ENCODE data around the gene CTXND2.
"Not testable (repeated sequence)": the region's sequence is repeated elsewhere in the genome, so short reads cannot be mapped to it uniquely, and the experiment has no call there.

Gene CTXND2

DNA sequence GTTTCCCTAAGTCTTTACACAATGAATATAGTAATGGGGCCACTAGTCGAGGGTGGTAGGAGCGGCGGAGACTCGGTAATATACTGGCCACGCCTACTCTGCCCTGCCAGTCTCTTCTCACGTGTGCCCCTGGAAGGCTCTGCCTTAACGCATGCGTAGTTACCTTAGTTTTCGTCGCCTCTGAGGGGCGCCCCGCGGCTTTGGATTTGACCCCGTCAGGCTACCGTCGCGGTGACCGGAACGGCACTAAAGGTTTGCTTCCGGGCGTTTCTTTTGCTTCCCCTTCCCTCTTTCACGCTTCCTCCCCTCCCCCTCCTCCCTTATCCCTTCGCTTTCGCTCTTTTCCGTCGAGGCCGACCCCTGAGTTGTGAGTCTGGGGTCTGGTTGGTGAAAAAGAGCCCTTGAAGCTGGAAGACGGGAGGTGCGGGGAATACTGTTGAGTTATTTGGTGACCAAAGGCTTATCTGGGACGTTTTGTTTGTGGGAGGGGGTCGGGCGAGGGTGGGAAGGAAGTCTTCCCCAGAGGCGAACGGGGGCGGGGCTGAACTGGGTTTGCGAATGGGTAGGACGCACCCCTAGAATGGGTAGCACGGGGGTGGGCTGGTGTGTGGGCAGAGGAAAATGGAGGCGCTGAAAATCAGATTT is 39.3 kb downstream of the CTXND2 start, which contains the start of gene SETDB1:
SETDB1 (plus strand) TSS at position 267 of the 645 bp plus-strand sequence. CDS start 1,352 bp downstream, outside the sequence.
- peak within 1 kb of the TSS; percentile 48 for H3K4me3 ChIP-seq (ENCODE audit: low read length)
- WGBS (ENCODE audit: extremely low coverage, insufficient coverage, low lambda C conversion rate) = no CpG with 5 or more reads among the region's 39 CpGs
- H3K79me1 ChIP-seq (ENCODE audit: low read length) = peaks cover 4% of the 10 kb centered on the region
- peak; percentile 99 for DNase-seq
- H2AK5ac ChIP-seq (ENCODE audit: low read length) = no peak within 1 kb of the TSS
- no peak within 1 kb of the TSS for H4K5ac ChIP-seq (ENCODE audit: low read length)
- H3K9ac ChIP-seq (ENCODE audit: low read length) = peak within 1 kb of the TSS; percentile 66
- H3K27me3 ChIP-seq (ENCODE audit: insufficient read depth, low read length, poor library complexity) = no peaks in the 10 kb centered on the region
- H3K56ac ChIP-seq (ENCODE audit: low read length) = peak within 1 kb of the TSS; percentile 78
- H3K4me1 ChIP-seq (ENCODE audit: control insufficient read depth, low read depth, low read length) = no peaks in the 10 kb centered on the region
- H2BK5ac ChIP-seq (ENCODE audit: low read length) = peak within 1 kb of the TSS; percentile 24
- no peak within 1 kb of the TSS for H3K23ac ChIP-seq (ENCODE audit: low read length)
- peaks cover 5% of the 10 kb centered on the region for H3K79me2 ChIP-seq (ENCODE audit: control insufficient read depth, insufficient read depth, low read length)
- peak within 1 kb of the TSS; percentile 78 for H2BK120ac ChIP-seq (ENCODE audit: low read depth, low read length)
- H3K4ac ChIP-seq (ENCODE audit: low read depth, low read length) = peak within 1 kb of the TSS; percentile 70
- peak within 1 kb of the TSS; percentile 84 for H3K27ac ChIP-seq (ENCODE audit: low read depth, low read length)
- peak within 1 kb of the TSS; percentile 99 for H3K18ac ChIP-seq (ENCODE audit: low read length)
- peak within 1 kb of the TSS; percentile 31 for H3K4me2 ChIP-seq (ENCODE audit: low read length)
- H2BK15ac ChIP-seq (replicated peaks; ENCODE audit: low read depth) = no peak within 1 kb of the TSS
- peak within 1 kb of the TSS; percentile 78 for H4K8ac ChIP-seq (ENCODE audit: low read depth, low read length)
- peaks cover 4% of the 10 kb centered on the region for H3K36me3 ChIP-seq (ENCODE audit: control insufficient read depth, insufficient read depth, low read length)

DNA sequence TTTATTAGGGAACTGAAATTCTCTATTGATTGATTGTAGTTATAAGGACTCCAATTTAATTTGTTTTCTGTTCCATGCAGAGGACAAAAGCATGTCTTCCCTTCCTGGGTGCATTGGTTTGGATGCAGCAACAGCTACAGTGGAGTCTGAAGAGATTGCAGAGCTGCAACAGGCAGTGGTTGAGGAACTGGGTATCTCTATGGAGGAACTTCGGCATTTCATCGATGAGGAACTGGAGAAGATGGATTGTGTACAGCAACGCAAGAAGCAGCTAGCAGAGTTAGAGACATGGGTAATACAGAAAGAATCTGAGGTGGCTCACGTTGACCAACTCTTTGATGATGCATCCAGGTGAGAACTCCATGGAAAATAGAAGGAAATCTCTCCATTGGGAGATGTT is 40.7 kb downstream of the CTXND2 start:
- H3K23ac ChIP-seq (ENCODE audit: low read length) = no peak overlapping the region
- peaks cover 5% of the 10 kb centered on the region for H3K79me2 ChIP-seq (ENCODE audit: control insufficient read depth, insufficient read depth, low read length)
- H3K4ac ChIP-seq (ENCODE audit: low read depth, low read length) = no peak overlapping the region
- peaks cover 4% of the 10 kb centered on the region for H3K36me3 ChIP-seq (ENCODE audit: control insufficient read depth, insufficient read depth, low read length)
- H2BK120ac ChIP-seq (ENCODE audit: low read depth, low read length) = no peak overlapping the region
- H4K5ac ChIP-seq (ENCODE audit: low read length) = peak overlapping the region; percentile 71
- DNase-seq = no peak
- H3K18ac ChIP-seq (ENCODE audit: low read length) = no peak overlapping the region
- no peak overlapping the region for H2BK15ac ChIP-seq (replicated peaks; ENCODE audit: low read depth)
- H3K4me1 ChIP-seq (ENCODE audit: control insufficient read depth, low read depth, low read length) = no peaks in the 10 kb centered on the region
- peaks cover 4% of the 10 kb centered on the region for H3K79me1 ChIP-seq (ENCODE audit: low read length)
- H3K9ac ChIP-seq (ENCODE audit: low read length) = no peak overlapping the region
- H4K8ac ChIP-seq (ENCODE audit: low read depth, low read length) = no peak overlapping the region
- no peak overlapping the region for H3K27ac ChIP-seq (ENCODE audit: low read depth, low read length)
- no peak overlapping the region for H3K4me2 ChIP-seq (ENCODE audit: low read length)
- H2BK5ac ChIP-seq (ENCODE audit: low read length) = no peak overlapping the region
- no peak overlapping the region for H3K4me3 ChIP-seq (ENCODE audit: low read length)
- WGBS (ENCODE audit: extremely low coverage, insufficient coverage, low lambda C conversion rate) = no CpG with 5 or more reads among the region's 4 CpGs
- no peak overlapping the region for H2AK5ac ChIP-seq (ENCODE audit: low read length)
- H3K56ac ChIP-seq (ENCODE audit: low read length) = peak overlapping the region; percentile 15
- H3K27me3 ChIP-seq (ENCODE audit: insufficient read depth, low read length, poor library complexity) = no peaks in the 10 kb centered on the region

- peaks cover 4% of the 10 kb centered on the region for H3K36me3 ChIP-seq (ENCODE audit: control insufficient read depth, insufficient read depth, low read length)
- no peak overlapping the region for H3K4ac ChIP-seq (ENCODE audit: low read depth, low read length)
- H3K9ac ChIP-seq (ENCODE audit: low read length) = no peak overlapping the region
- no peak overlapping the region for H2BK15ac ChIP-seq (replicated peaks; ENCODE audit: low read depth)
- no peak overlapping the region for H2AK5ac ChIP-seq (ENCODE audit: low read length)
- H3K79me2 ChIP-seq (ENCODE audit: control insufficient read depth, insufficient read depth, low read length) = peaks cover 5% of the 10 kb centered on the region
- H3K79me1 ChIP-seq (ENCODE audit: low read length) = peaks cover 4% of the 10 kb centered on the region
- H3K4me1 ChIP-seq (ENCODE audit: control insufficient read depth, low read depth, low read length) = no peaks in the 10 kb centered on the region
- no peak overlapping the region for H3K4me3 ChIP-seq (ENCODE audit: low read length)
- H3K56ac ChIP-seq (ENCODE audit: low read length) = no peak overlapping the region
- no peak overlapping the region for H3K27ac ChIP-seq (ENCODE audit: low read depth, low read length)
- no peak overlapping the region for H2BK120ac ChIP-seq (ENCODE audit: low read depth, low read length)
- no peak overlapping the region for H3K23ac ChIP-seq (ENCODE audit: low read length)
- H4K8ac ChIP-seq (ENCODE audit: low read depth, low read length) = no peak overlapping the region
- H3K4me2 ChIP-seq (ENCODE audit: low read length) = no peak overlapping the region
- peak; percentile 4 for DNase-seq
- no peak overlapping the region for H3K18ac ChIP-seq (ENCODE audit: low read length)
- H4K5ac ChIP-seq (ENCODE audit: low read length) = no peak overlapping the region
- H3K27me3 ChIP-seq (ENCODE audit: insufficient read depth, low read length, poor library complexity) = no peaks in the 10 kb centered on the region
- WGBS (ENCODE audit: extremely low coverage, insufficient coverage, low lambda C conversion rate) = no CpG with 5 or more reads among the region's 3 CpGs
- no peak overlapping the region for H2BK5ac ChIP-seq (ENCODE audit: low read length)
Measured at GRCh38 chr1:150928286-150928685, 41.4 kb downstream of the CTXND2 start.

DNA sequence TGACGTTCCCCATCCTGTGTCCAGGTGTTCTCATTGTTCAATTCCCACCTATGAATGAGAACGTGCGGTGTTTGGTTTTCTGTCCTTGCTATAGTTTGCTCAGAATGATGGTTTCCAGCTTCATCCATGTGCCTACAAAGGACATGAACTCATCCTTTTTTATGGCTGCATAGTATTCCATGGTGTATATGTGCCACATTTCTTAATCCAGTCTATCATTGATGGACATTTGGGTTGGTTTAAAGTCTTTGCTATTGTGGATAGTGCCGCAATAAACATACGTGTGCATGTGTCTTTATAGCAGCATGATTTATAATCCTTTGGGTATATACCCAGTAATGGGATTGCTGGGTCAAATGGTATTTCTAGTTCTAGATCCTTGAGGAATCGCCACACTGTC is 41.8 kb downstream of the CTXND2 start:
- not testable (repeated sequence) for H3K23ac ChIP-seq (ENCODE audit: low read length); H3K4me3 ChIP-seq (ENCODE audit: low read length); H2BK15ac ChIP-seq (replicated peaks; ENCODE audit: low read depth); H2BK5ac ChIP-seq (ENCODE audit: low read length); DNase-seq; H3K36me3 ChIP-seq (ENCODE audit: control insufficient read depth, insufficient read depth, low read length); H3K4ac ChIP-seq (ENCODE audit: low read depth, low read length); H3K79me2 ChIP-seq (ENCODE audit: control insufficient read depth, insufficient read depth, low read length); H4K5ac ChIP-seq (ENCODE audit: low read length); H3K27ac ChIP-seq (ENCODE audit: low read depth, low read length); H3K56ac ChIP-seq (ENCODE audit: low read length); H3K9ac ChIP-seq (ENCODE audit: low read length); H3K79me1 ChIP-seq (ENCODE audit: low read length); H3K18ac ChIP-seq (ENCODE audit: low read length); H4K8ac ChIP-seq (ENCODE audit: low read depth, low read length); H3K27me3 ChIP-seq (ENCODE audit: insufficient read depth, low read length, poor library complexity); H3K4me2 ChIP-seq (ENCODE audit: low read length); H3K4me1 ChIP-seq (ENCODE audit: control insufficient read depth, low read depth, low read length); H2BK120ac ChIP-seq (ENCODE audit: low read depth, low read length); H2AK5ac ChIP-seq (ENCODE audit: low read length)
- WGBS (ENCODE audit: extremely low coverage, insufficient coverage, low lambda C conversion rate) = no CpG with 5 or more reads among the region's 6 CpGs

GRCh38 chr1:150931773-150932172 is 44.8 kb downstream of the CTXND2 start:
- no CpG with 5 or more reads among the region's 1 CpG for WGBS (ENCODE audit: extremely low coverage, insufficient coverage, low lambda C conversion rate)
- Histone ChIP-seq H3K27me3 (ENCODE audit: insufficient read depth, low read length, poor library complexity) (no peaks in the 10 kb centered on the region), H3K56ac (ENCODE audit: low read length) (no peak overlapping the region), H2BK15ac (replicated peaks; ENCODE audit: low read depth) (no peak overlapping the region), H4K5ac (ENCODE audit: low read length) (no peak overlapping the region), H3K4ac (ENCODE audit: low read depth, low read length) (no peak overlapping the region), H3K18ac (ENCODE audit: low read length) (no peak overlapping the region), H3K36me3 (ENCODE audit: control insufficient read depth, insufficient read depth, low read length) (peaks cover 4% of the 10 kb centered on the region), H3K9ac (ENCODE audit: low read length) (no peak overlapping the region), H2BK120ac (ENCODE audit: low read depth, low read length) (no peak overlapping the region), H4K8ac (ENCODE audit: low read depth, low read length) (no peak overlapping the region), H3K79me1 (ENCODE audit: low read length) (peaks cover 4% of the 10 kb centered on the region), H3K79me2 (ENCODE audit: control insufficient read depth, insufficient read depth, low read length) (peaks cover 5% of the 10 kb centered on the region), H3K27ac (ENCODE audit: low read depth, low read length) (no peak overlapping the region), H2AK5ac (ENCODE audit: low read length) (no peak overlapping the region), H3K23ac (ENCODE audit: low read length) (no peak overlapping the region), H2BK5ac (ENCODE audit: low read length) (no peak overlapping the region), H3K4me1 (ENCODE audit: control insufficient read depth, low read depth, low read length) (no peaks in the 10 kb centered on the region), H3K4me2 (ENCODE audit: low read length) (no peak overlapping the region), H3K4me3 (ENCODE audit: low read length) (no peak overlapping the region)
- DNase-seq = peak; percentile 18

DNA sequence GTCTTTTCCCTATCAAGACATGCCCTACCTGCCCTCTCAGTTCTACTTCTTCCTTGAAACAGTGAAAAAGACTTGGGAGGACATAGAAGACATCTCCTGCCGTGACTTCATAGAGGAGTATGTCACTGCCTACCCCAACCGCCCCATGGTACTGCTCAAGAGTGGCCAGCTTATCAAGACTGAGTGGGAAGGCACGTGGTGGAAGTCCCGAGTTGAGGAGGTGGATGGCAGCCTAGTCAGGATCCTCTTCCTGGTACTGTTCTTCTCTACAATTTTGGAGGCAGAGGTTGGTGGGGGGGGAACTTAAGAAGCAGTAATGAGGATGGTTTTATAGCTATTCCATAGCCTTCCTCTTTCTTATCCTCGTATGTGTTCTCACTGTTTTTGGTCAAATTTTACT is 57.9 kb downstream of the CTXND2 start:
- H3K18ac ChIP-seq (ENCODE audit: low read length) = no peak overlapping the region
- no CpG with 5 or more reads among the region's 5 CpGs for WGBS (ENCODE audit: extremely low coverage, insufficient coverage, low lambda C conversion rate)
- H3K4me2 ChIP-seq (ENCODE audit: low read length) = no peak overlapping the region
- no peak overlapping the region for H3K56ac ChIP-seq (ENCODE audit: low read length)
- no peaks in the 10 kb centered on the region for H3K79me2 ChIP-seq (ENCODE audit: control insufficient read depth, insufficient read depth, low read length)
- H3K27ac ChIP-seq (ENCODE audit: low read depth, low read length) = no peak overlapping the region
- no peak overlapping the region for H3K4ac ChIP-seq (ENCODE audit: low read depth, low read length)
- no peak for DNase-seq
- H2BK120ac ChIP-seq (ENCODE audit: low read depth, low read length) = no peak overlapping the region
- H4K5ac ChIP-seq (ENCODE audit: low read length) = no peak overlapping the region
- H2BK15ac ChIP-seq (replicated peaks; ENCODE audit: low read depth) = no peak overlapping the region
- no peak overlapping the region for H2BK5ac ChIP-seq (ENCODE audit: low read length)
- H3K4me1 ChIP-seq (ENCODE audit: control insufficient read depth, low read depth, low read length) = no peaks in the 10 kb centered on the region
- H3K9ac ChIP-seq (ENCODE audit: low read length) = no peak overlapping the region
- no peak overlapping the region for H2AK5ac ChIP-seq (ENCODE audit: low read length)
- H3K79me1 ChIP-seq (ENCODE audit: low read length) = no peaks in the 10 kb centered on the region
- H4K8ac ChIP-seq (ENCODE audit: low read depth, low read length) = no peak overlapping the region
- H3K23ac ChIP-seq (ENCODE audit: low read length) = no peak overlapping the region
- H3K4me3 ChIP-seq (ENCODE audit: low read length) = no peak overlapping the region
- H3K27me3 ChIP-seq (ENCODE audit: insufficient read depth, low read length, poor library complexity) = no peaks in the 10 kb centered on the region
- H3K36me3 ChIP-seq (ENCODE audit: control insufficient read depth, insufficient read depth, low read length) = peaks cover 16% of the 10 kb centered on the region
